ENCODE data around the gene FCER1G. TPM values are rescaled to one million over a fixed set of nuclear protein-coding genes. Genes with fewer than 3 reads are reported as not detected.

Gene FCER1G
- polyA plus RNA-seq (2013, experiment 1 of 2; ENCODE audit: insufficient read length) = 0.44 TPM
- 0.37 TPM for polyA plus RNA-seq (2013, experiment 2 of 2; ENCODE audit: insufficient read length)

DNA sequence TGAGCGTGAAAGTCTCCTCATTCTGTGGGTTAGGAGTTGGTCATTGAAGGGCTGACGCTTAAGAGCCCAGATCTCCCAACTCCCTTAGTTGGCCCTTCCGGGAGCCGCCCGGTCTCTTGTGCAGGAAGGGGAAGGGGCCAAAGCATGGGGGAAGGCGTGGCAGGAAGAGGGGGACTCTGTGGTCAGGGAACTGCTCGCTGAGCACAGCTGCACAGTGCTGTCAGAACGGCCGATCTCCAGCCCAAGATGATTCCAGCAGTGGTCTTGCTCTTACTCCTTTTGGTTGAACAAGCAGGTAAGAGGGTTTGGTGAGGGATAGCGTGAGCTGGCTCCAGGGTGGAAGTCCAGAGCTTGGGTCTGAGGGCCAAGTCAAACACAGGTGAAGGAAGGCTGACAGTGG is at the start of gene FCER1G:
Gene FCER1G (plus strand): TSS at position 220 of the 400 bp plus-strand sequence. CDS start 27 bp downstream, at position 247.
- DNase-seq = no peak

DNA sequence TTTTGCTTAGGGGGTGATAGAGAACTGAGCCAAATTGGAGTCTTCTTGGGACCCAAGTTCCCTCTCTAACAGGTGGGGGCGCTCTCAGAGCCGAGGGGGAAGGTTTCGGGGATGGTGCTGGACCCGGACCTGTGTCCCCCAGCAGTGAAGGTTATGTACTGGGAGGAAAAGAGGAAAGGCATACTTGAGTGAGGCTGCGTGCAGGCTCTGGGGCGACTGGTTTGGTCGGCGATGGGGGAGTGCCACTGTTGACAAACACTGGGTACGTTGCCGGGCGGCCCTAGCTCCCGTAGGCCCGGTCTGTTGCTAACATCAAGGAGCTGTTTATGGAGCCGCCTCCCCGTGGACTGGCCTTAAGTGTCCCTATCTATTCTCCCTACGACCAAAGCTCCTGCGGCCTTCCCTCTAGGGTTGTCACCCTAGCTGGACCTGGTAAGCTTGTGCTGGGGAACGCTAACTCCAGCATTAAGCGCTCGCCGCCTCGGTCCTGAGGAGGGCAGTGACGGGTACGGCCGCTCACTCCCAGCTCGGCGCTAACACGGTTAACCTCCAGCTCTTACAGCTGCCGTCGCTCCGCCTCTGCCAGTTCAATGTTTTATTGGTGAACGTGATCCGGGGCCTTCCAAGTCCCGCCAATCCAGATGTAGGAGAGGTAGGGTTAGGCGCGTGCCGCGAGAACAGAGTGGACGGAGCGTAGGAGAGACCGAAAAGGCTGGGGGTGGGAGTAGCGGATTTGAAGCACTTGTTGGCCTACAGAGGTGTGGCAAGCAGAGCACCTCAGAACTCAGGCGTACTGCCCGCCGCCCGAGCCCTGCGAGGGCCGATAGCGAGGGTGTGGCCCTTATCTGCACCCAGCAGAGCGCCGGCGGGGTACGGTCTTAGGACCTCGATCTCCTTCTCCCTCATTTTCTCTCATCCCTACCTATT is 49.1 kb upstream of the FCER1G start, which contains the start of gene PPOX:
Gene PPOX (plus strand): TSS at position 685 of the 927 bp plus-strand sequence. CDS start 422 bp downstream, outside the sequence.
- peak; percentile 97 for DNase-seq

DNA sequence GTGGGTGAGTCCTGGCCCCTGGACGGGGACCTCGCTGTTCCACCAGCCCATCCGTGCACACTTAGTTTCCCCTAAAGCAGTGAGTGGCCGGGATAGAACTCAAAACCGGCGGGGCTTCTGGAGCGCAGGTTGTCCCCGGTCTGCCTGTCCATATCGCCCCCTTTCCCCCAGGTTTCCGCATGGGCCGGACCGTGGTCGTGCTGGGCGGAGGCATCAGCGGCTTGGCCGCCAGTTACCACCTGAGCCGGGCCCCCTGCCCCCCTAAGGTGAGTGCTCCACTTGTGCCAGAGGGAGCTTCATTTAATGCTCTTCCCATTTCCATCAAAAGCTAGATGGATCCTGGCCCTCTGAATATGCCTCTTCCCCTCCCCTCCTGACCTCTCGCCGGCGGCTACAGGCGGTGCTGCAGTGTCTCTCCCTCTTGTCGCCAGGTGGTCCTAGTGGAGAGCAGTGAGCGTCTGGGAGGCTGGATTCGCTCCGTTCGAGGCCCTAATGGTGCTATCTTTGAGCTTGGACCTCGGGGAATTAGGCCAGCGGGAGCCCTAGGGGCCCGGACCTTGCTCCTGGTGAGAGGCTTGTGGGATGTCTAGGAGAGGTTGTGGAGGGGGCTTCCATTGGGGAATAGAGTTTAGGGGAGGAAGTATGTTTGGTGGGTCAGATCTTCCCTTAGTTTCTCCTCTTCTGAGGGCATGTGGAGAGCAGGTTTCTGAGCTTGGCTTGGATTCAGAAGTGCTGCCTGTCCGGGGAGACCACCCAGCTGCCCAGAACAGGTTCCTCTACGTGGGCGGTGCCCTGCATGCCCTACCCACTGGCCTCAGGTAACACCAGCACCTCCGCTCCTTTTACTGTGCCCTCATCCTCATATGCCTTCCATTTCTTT is 48.2 kb upstream of the FCER1G start:
- no peak for DNase-seq

DNA sequence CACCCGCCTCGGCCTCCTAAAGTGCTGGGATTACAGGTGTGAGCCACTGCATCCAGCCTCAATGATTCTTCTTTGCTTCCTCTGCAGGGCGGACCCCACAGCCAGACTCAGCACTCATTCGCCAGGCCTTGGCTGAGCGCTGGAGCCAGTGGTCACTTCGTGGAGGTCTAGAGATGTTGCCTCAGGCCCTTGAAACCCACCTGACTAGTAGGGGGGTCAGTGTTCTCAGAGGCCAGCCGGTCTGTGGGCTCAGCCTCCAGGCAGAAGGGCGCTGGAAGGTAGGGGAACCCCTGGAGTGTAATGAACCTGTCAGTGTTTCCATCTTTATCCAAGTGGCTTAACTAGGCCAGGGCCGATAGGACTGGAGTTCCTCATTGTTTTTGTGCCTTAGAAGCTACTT is 46.2 kb upstream of the FCER1G start:
- no peak for DNase-seq

DNA sequence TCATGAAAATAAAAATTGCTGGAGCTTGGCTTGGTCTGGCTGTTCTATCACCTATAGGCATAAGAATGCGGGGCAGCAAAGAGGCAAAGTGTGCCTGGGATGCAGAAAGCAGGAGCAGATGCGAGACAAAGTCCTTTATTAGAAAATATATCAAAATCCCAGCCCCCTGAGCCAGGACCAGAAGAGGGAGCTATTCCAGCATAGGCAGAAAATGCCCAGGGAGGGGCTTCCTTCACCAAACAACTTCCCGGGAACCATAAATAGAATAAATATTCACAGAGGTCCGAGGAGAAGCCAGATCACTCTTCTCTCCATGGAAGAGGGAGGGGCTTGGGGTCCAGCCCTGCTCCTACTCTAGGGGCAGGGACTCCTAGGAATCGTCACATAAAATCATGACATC is 43.9 kb upstream of the FCER1G start:
- DNase-seq = no peak

DNA sequence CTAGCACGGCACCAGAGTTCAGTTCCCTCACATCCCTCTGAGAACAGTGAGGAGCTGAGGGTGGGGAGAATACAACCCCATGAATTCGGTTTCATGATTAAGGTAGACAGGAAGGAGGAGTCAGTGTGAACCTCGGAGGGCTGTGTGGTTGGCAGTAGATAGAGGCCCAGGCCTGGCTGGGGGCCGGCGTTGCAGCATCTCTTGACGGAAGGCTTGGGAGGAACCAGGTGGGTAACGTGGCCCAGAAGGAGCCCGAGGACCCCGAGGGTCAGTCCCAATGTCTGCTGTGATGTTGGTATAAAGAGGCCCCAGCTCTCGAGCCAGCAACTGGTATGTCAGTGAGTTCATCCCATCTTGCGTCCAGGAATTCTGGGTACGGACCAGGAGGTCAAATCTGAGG is 43.4 kb upstream of the FCER1G start:
- no peak for DNase-seq

DNA sequence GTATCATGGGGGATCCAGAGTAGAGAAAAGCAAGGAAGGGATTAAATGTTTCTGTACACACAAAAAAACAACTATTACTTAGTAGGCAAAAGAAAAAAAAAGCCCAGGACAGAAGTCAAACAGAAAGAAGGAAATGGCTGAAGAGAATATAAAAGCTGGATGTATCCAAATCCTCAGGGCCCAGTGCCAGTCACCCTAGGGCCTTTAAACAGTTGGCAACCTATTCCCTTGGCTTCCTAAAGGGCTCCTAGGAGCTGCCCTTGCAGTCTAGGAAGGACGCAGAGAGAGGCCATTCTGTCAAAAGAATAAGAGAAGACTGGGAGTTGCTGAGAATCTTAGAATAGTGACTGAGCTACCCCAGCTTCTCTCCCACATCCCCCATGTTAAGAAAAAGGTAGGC is 42.7 kb upstream of the FCER1G start:
- no peak for DNase-seq

DNA sequence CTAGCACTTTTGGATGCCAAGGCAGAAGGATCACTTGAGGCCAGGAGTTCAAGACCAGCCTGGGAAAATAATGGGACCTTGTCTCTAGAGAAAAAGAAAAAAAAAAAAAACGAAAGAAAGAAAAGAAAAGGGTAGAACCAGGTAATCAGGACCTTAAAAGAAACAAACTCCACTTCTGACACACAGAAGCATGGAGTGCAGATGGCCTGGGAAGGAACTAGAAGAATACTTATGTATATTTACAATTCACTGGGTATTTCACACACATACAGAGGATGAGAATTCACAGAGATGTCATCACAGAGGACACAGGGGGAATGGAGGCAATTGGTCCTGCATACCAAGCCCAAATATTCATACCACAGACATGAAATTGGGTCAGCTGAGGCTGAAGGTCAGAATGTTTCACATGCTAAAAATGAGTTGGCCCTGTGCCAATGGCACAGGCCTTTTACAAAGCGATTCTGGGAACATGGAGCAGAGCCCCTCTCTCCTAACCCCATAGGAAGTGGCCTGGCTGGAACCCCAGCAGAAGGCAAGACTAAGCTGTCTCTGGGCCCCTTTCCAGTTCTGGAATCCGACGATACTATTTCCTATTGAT is 42.2 kb upstream of the FCER1G start:
- peak; percentile 94 for DNase-seq

DNA sequence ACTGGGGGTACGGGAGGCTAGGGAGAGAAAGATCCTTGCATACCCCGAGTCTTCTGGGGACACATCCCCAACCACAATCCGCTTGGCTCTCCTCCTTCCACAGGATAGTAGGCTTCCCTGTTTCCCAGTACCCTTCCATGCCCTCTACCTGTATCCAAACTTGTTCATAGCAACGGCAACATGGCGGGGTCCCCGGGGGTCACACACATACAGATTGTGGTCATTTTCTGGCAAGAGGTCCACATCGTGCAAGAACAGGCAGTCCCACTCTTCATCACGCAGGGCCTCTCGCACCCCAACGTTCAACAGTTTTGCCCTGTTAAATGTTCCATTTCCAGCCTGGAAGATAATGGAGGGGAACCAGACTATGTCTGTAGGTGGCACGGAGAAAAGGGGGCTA is 41.4 kb upstream of the FCER1G start:
- no peak for DNase-seq

DNA sequence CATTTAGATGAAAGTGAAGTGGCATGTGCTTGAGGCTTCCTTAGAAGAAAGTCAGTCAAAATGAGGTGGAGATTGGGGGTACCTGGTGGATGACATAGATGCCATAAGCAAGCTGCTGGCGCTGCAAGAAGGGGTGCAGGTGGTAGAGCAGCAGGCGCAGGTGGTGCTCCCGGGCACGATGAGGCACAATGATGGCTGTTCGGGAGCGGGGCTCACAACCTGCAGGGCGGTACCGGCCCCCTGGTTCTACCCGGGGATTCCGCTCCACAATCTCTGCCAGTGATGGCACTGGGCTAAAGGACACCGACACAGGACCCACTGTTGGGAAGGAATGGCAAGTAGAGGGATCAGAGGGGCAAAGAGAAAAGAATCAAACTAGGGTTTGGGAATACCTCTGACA is 40.2 kb upstream of the FCER1G start:
- no peak for DNase-seq

DNA sequence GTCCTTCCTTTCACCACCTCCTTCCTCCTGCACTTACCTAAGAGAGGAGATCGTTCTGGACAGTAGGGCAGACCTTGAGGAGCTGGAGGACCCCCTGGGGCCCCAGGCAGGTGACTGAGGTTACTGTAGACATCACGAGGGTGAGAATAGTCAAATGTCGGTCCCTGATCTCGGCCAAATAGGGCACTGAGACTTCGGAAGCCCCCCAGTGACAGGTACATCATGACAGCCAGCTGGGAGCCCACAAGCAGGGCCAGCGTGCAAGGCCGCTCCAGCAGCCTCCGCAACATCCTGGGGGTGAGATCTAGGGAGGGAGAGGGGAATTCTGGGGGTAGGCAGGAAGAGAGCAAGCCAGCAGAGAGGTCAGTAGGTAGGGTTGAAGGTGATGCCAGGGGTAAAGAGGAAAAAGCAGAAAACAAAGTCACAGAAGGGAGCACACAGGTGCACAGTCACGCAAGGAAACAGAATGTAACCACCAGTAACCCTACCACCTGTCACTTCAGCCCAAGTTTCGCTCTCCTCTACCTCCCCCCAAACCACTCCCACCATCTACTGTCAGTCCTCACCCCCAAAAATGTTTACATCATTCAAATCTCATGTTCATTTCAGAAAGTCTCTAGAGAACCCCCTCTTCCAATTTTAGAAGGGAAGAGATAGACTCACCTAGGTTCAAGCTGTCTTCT is 39.2 kb upstream of the FCER1G start:
- no peak for DNase-seq

DNA sequence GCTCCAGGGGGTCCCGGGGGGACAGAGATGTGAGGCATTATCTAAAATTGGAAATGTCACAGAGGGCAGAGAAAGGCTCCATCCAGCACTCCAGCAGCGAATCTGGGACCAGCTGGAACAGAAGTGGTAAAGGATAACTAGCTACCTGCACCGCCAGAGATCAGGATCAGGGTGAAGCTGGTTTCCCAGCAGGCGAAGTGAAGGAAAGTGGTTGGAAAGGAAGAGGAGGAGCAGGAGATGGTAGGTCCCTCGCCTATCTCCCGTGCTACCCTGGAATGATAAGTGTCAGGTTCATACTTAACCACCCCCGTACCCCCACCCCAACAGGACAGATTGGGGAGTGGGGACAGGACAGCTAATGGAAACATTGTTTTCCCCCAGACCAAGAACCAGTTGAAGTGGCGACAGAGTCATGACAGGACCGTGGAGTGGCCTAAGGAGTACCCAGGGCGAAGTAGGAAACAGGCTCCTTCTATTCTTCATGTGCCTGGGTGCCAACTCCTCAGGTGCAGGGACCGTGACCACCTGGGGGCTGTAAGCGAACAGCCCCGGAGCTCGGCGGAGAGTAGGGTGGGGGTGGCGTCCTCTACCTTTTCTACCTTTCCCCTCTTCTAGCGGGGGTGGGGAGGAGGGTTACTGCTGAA is 38.5 kb upstream of the FCER1G start:
- no peak for DNase-seq

DNA sequence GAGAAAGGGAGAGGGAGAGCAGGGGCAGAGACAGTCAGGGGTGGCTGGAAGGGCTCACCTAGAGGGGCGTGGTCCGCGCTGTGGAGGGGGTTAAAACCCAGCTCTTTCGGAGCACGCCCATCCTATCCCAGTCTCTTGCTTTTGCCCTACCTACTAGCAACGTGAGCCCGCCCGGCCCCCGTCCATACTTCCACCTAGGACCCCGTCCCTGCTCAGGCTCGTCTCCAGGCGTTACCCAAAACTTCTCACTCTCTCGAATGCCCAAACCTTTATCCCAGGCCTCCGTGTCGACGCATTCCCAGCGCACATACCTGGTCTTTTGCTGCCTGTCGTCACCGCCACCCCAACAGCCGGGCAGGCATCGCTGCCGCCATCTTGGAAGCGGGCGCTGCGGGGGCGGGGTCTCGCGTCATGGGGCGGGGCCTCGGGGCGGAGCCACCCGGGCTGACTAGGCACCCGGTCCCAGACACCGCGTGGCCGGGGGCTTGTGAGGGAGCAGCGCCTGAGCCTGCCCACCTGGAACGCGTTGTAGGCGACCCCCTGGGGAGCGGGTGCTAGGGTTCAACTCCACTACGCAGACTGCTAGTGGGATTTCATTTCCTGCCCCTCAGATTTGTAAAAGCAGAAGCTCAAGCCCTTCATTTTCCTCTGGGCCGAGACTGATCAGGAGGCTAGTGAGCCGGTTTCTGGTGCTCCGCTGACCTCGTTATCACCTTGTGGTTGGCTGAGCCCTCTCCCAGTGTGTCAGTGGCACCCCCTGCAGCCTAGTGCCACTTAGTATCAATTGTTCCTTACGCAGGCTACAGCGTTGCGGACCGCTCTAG is 37.8 kb upstream of the FCER1G start, which contains the start of gene B4GALT3:
Gene B4GALT3 (minus strand): TSS at position 396 of the 824 bp plus-strand sequence. CDS start 1,447 bp downstream, outside the sequence.
- peak; percentile 79 for DNase-seq

DNA sequence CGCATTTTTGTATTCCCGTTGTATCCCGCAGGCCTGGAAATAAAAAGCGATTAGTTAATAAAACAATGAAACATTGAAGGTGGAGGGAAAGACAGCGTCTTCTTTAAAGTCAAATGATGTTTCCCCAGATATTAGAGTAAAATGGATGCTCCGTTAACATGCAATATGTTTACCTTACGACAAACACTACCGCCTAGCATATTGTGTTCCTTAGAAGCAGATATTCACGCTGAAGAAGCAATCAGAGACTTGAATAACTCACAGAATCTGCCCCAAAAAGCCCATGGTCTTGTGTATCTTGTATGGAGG is 37.2 kb upstream of the FCER1G start:
- DNase-seq = no peak

DNA sequence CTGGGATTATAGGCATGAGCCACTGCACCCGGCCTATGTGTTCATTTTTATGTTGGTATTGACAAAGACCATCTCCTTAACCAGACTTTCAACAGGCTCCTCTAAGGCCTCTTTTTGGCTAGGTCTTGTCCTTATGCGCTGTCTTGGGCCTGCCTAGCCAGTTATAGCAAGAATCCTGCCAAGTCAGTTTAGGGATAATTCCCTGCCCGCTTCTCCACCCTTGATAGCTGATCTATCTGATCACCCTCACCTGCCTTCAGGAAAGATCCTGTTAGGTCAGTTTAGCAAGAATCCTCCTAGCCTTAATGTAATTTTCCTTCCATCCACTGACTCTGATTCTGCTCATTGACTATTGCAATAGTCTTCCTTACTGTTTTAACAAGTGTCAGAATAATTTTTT is 35.4 kb upstream of the FCER1G start:
- no peak for DNase-seq

DNA sequence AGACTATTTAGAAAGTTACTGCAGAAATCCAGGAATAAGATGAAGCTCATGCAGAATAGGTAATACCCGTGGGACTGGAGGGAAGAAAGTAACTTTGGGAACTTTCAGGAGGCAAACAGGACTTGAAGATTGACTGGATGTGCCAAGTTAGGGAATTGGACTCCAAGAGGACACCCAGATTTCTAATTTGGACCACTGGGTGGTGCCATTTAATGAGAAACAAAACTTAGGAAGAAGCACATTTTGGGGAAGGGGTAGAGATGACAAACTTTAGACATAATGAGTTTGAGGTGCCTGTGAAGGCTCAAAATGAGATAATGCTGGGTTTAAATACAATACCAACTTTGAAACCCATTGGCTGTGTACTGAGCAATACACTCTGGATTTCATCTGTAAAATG is 34.5 kb upstream of the FCER1G start:
- DNase-seq = no peak

DNA sequence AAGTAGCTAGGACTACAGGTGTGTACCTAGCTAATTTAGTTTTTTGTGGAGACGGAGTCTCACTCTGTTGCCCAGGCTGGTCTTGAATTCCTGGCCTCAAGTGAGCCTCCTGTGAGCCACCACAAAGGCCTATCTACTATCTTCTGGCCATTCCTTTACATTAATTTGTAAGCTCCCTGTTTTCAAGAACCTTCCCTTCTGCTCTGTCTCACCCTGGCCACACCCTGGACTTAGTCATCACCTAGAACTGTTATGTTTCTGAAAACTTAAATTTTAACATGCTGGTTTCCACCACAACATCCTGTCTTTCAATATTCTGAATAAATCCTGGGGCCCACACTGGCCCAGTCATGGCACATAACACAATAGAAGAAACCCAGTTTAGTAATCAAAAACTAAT is 32.9 kb upstream of the FCER1G start:
- DNase-seq = peak; percentile 42

DNA sequence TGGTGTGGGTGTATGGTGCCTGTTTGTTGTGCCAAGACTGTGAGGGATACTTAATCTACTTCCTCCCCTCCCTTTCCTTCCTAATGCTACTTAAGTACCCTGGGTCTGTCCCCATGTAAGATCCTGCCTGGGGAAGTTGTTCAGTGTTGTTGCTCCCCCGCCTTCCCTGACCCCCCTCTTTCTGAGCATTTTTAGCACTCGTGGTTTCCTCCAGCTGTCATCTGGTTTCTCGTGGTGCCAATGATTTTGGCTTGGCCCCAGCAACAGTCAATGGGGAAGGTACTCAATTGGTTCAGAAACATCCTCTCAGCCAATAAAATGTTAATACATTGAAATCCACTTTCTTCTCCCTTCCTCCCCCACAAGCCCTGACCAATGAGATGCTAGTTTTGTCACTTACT is 29.8 kb upstream of the FCER1G start:
- peak; percentile 69 for DNase-seq

DNA sequence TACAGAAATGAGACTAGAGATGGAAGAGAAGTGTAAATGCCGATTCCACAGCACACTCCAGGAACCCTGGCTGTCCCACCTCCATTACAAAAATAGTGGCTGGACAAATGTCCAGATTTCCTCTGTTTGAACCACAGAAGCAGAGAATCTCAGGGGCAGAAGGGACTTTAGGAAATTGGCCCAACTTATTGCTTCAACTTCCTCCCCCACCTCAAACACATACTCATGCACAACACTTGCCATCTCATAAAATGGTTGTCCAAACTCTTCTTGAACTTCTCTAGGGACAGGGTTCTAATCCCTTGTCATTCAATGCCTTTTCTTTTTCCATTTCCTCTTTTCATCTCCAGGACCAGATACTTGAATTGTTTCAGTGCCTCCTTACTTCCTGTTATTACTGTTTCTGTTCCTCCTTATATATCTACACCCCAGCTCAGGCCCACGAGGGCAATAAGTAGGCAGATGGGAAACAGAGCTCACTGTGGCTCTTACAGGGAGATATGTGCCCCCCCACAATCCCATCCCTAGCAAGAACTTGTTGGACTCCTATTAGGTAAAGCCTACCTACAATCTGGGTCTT is 29.3 kb upstream of the FCER1G start:
- no peak for DNase-seq

DNA sequence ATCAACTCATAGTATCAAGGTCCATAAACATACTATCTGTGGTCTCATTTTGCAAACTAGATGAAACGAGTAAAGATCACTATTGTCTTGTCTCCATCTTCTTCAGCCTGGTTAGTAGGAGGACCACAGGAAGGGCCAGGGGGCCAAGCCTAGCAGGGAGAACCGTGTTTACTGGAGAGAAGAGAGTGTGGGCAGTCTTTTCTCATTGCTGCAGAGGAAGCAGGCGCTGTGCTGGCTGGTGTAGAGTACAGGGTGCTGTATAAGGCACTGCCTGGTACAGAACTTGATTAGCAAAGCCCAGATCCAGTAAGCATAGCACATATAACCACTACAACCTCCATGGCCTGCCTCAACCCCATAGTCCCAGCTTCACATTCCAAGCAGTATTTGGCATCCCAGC is 27.8 kb upstream of the FCER1G start:
- no peak for DNase-seq

Measured in fibroblast of skin of abdomen (primary cell).